ENCODE results near the gene FAM136A. TPM values are rescaled to one million over a fixed set of nuclear protein-coding genes. Genes with fewer than 3 reads are reported as not detected.

Gene FAM136A
- total and polyA plus RNA-seq, 10 of the 15 experiments (the other 5 are each of a cell fraction or from before 2014, with no cell fraction given): 69.3 to 173 (median 107) TPM

GRCh38 chr2:70250434-70250833, 51.4 kb downstream of the FAM136A start:
- RAD21 ChIA-PET (ENCODE audit: unreplicated experiment): no interaction called here
- Histone ChIP-seq H4K20me1 (ENCODE audit: control insufficient read depth, insufficient read depth) (no peaks in the 10 kb centered on the region), H2AFZ (ENCODE audit: control insufficient read depth, low read depth, low read length) (no peak overlapping the region), H3K9ac (ENCODE audit: control insufficient read depth, insufficient read depth, low read length) (no peak overlapping the region), H3K79me2 (ENCODE audit: control insufficient read depth, insufficient read depth, low read length) (peaks cover 30% of the 10 kb centered on the region), H3K4me2 (ENCODE audit: control insufficient read depth, insufficient read depth) (no peak overlapping the region), H3K27ac (ENCODE audit: control insufficient read depth, insufficient read depth) (no peak overlapping the region), H3K36me3 (ENCODE audit: control insufficient read depth in 2 of 2, insufficient read depth in 2 of 2, low read length in 1 of 2) (no peaks in the 10 kb centered on the region), H3K4me3 (no peak overlapping the region), H3K9me3 (replicated peaks; ENCODE audit: control insufficient read depth, insufficient read depth, low read length) (no peaks in the 10 kb centered on the region), H3K4me1 (ENCODE audit: control insufficient read depth, insufficient read depth, low read length) (no peaks in the 10 kb centered on the region), H3K27me3 (replicated peaks in 1 of 2; ENCODE audit: control insufficient read depth in 2 of 2, insufficient read depth in 2 of 2, low read length in 1 of 2) (no peaks in the 10 kb centered on the region)
- intact Hi-C loops (cut with micrococcal nuclease; ENCODE audit: unreplicated experiment): no loop called here
- FAIRE-seq (no peak), DNase-seq (ENCODE audit: low read depth, low spot score) (no peak), ATAC-seq (no peak)
- POLR2A ChIA-PET: interaction anchor here (1.0 to 2.5 kb wide), 3 partner anchors 43 to 59 kb away, joined by 3 to 9 read pairs (median 7); partner anchors contain the start of genes C2orf42, FAM136A and SNRPG
- in situ Hi-C loops (cut with MboI): no loop called here
- no TSS peak for BruUV-seq (replicated peaks)
- CTCF ChIA-PET: interaction anchor here (0.7 to 4.4 kb wide), 3 partner anchors 52 to 451 kb away, joined by 3 to 21 read pairs (median 3); partner anchors contain the start of gene FAM136A
- 76% methylated on average over 16 of the region's 16 CpGs for WGBS (ENCODE audit: insufficient coverage, insufficient replicate concordance, low lambda C conversion rate, missing lambda C conversion rate)
- SMC1A ChIA-PET (ENCODE audit: uncharacterized antibody, unreplicated experiment): interaction anchor here (1.2 kb wide), 1 partner anchor 52 kb away, joined by 3 read pairs; no protein-coding TSS in a partner anchor
- TF ChIP-seq MLLT1 (IDR thresholded peaks at IDR 0.05) (peak; percentile 80), FOXM1 (IDR thresholded peaks at IDR 0.05; ENCODE audit: low read depth, low read length) (no peak)

- in situ Hi-C loops (cut with MboI): no loop called here
- TSS peak; percentile 88 for BruUV-seq (replicated peaks)
- POLR2A ChIA-PET: interaction anchor here (0.7 to 2.5 kb wide), 4 partner anchors 9 to 334 kb away, joined by 3 to 9 read pairs (median 6); partner anchors contain the start of genes C2orf42, PCYOX1 and SNRPG
- RAD21 ChIA-PET (ENCODE audit: unreplicated experiment): interaction anchor here (0.6 to 0.7 kb wide), 2 partner anchors 9 to 45 kb away, joined by 3 to 4 read pairs; partner anchors contain the start of genes PCYOX1 and SNRPG
- Histone ChIP-seq H3K27ac (ENCODE audit: control insufficient read depth, insufficient read depth) (peak within 1 kb of the TSS; percentile 96), H3K79me2 (ENCODE audit: control insufficient read depth, insufficient read depth, low read length) (peaks cover 50% of the 10 kb centered on the region), H3K4me1 (ENCODE audit: control insufficient read depth, insufficient read depth, low read length) (no peaks in the 10 kb centered on the region), H3K4me2 (ENCODE audit: control insufficient read depth, insufficient read depth) (peak within 1 kb of the TSS; percentile 65), H2AFZ (ENCODE audit: control insufficient read depth, low read depth, low read length) (peak within 1 kb of the TSS; percentile 93), H3K4me3 (peak within 1 kb of the TSS; percentile 97), H3K36me3 (ENCODE audit: control insufficient read depth in 2 of 2, insufficient read depth in 2 of 2, low read length in 1 of 2) (peaks cover 0 to 4% of the 10 kb centered on the region in 2 experiments; a peak in 1 of 4 replicates), H4K20me1 (ENCODE audit: control insufficient read depth, insufficient read depth) (no peaks in the 10 kb centered on the region; the same call in 1 of the 2 replicates), H3K27me3 (replicated peaks in 1 of 2; ENCODE audit: control insufficient read depth in 2 of 2, insufficient read depth in 2 of 2, low read length in 1 of 2) (no peaks in the 10 kb centered on the region), H3K9me3 (replicated peaks; ENCODE audit: control insufficient read depth, insufficient read depth, low read length) (no peaks in the 10 kb centered on the region), H3K9ac (ENCODE audit: control insufficient read depth, insufficient read depth, low read length) (peak within 1 kb of the TSS; percentile 96)
- SMC1A ChIA-PET (ENCODE audit: uncharacterized antibody, unreplicated experiment): interaction anchor here (1.1 to 1.8 kb wide), 3 partner anchors 10 to 103 kb away, joined by 3 to 5 read pairs (median 4); partner anchors contain the start of genes PCYOX1 and SNRPG
- ATAC-seq (peak; percentile 97), DNase-seq (ENCODE audit: low read depth, low spot score) (peak; percentile 96), FAIRE-seq (peak; percentile 99)
- CTCF ChIA-PET: interaction anchor here (4.4 kb wide), 1 partner anchor 55 kb away, joined by 21 read pairs; the partner anchor contains the start of gene FAM136A
- intact Hi-C loops (cut with micrococcal nuclease; ENCODE audit: unreplicated experiment): loop anchor here (2.0 to 5.0 kb wide), 4 partner anchors 44 to 161 kb away; partner anchors contain the start of genes C2orf42, PCBP1 and SNRPG
- WGBS (ENCODE audit: insufficient coverage, insufficient replicate concordance, low lambda C conversion rate, missing lambda C conversion rate): under 1% methylated on average over 47 of the region's 47 CpGs
- TF ChIP-seq IKZF1 (conservative IDR thresholded peaks at IDR 0.05) (peak; percentile 94), CHD2 (IDR thresholded peaks at IDR 0.05; ENCODE audit: borderline replicate concordance, low read depth, low read length) (0 out of 2 replicates have a peak, but pooled peaks have one; percentile 12), ETV6 (conservative IDR thresholded peaks at IDR 0.05 in 1 of 2, IDR thresholded peaks at IDR 0.05 in 1 of 2; ENCODE audit: borderline replicate concordance in 1 of 2, low read depth in 1 of 2) (no peak), CUX1 (IDR thresholded peaks at IDR 0.05; ENCODE audit: insufficient replicate concordance, low read depth, low read length) (no peak)
These were observed 53.6 kb downstream of the FAM136A start, which contains the start of gene TIA1 for GRCh38 chr2:70248181-70248847. TSS of gene TIA1 (minus strand) at chr2:70248628. CDS start at chr2:70248430, 198 bp downstream.
